Measurements from ENCODE around the gene GRIN1. TPM values are rescaled to one million over a fixed set of nuclear protein-coding genes. Genes with fewer than 3 reads are reported as not detected.
A peak's percentile ranks its signal among the peaks of the same experiment; 100 is the strongest.

Gene GRIN1
- total RNA-seq, 1 experiment from 2014 or later, result 2.9 TPM

GRCh38 chr9:137200311-137201204, 61.6 kb downstream of the GRIN1 start, which contains the start of gene TPRN:
Gene TPRN (minus strand): TSS chr9:137200741. CDS start chr9:137200711, 30 bp downstream.
- peaks cover 8% of the 10 kb centered on the region for H3K23me2 ChIP-seq (ENCODE audit: insufficient read length, low read depth, low read length, poor library complexity, severe bottlenecking)
- peaks cover 13% of the 10 kb centered on the region for H3K79me1 ChIP-seq (ENCODE audit: insufficient read depth, low read depth, low read length, poor library complexity, severe bottlenecking)
- H2BK20ac ChIP-seq (ENCODE audit: low read depth, low read length, poor library complexity, severe bottlenecking), result no peak within 1 kb of the TSS
- no peak for TF ChIP-seq CTCF (conservative IDR thresholded peaks at IDR 0.05)
- H2BK120ac ChIP-seq (ENCODE audit: low read depth, low read length, poor library complexity, severe bottlenecking), result no peak within 1 kb of the TSS
- no CpG with 5 or more reads among the region's 118 CpGs for WGBS (ENCODE audit: extremely low coverage, insufficient read length, low lambda C conversion rate)
- Mint-ChIP-seq H3K4me1 (peaks cover 14 to 31% of the 10 kb centered on the region in 2 experiments), H3K27ac (peak within 1 kb of the TSS; percentile 18 to 82 (median 66); a peak in 1 of 7 replicates), H3K4me3 (peak within 1 kb of the TSS; percentile 78 to 88), H3K27me3 (ENCODE audit: low read depth) (peaks cover 2% of the 10 kb centered on the region; the same call in 1 of the 2 replicates), H3K36me3 (ENCODE audit: insufficient read depth in 1 of 3, low read depth in 3 of 3) (peaks cover 0 to 6% (median 0%) of the 10 kb centered on the region in 3 experiments; a peak in 4 of 7 replicates), H3K9me3 (no peaks in the 10 kb centered on the region)
- no peak within 1 kb of the TSS for H3T11ph ChIP-seq (ENCODE audit: low read length)
- H4K5ac ChIP-seq (ENCODE audit: insufficient read length, low read depth, low read length), result no peak within 1 kb of the TSS
- no peak within 1 kb of the TSS for H4K8ac ChIP-seq (replicated peaks; ENCODE audit: insufficient read length, low read depth, low read length)
- peak within 1 kb of the TSS; percentile 67 for H3K9ac ChIP-seq (ENCODE audit: extremely low read depth, insufficient read length, low read length)
- no peak within 1 kb of the TSS for H3K4ac ChIP-seq (ENCODE audit: low read depth, low read length)
- H3K14ac ChIP-seq (ENCODE audit: insufficient read depth, low read length), result peak within 1 kb of the TSS; percentile 86; the same call in 1 of the 2 replicates
- H2BK12ac ChIP-seq (ENCODE audit: insufficient read length, low read depth, low read length), result no peak within 1 kb of the TSS
- H2AK5ac ChIP-seq (ENCODE audit: insufficient read length, low read length), result no peak within 1 kb of the TSS
- no peak within 1 kb of the TSS for H3K27ac ChIP-seq (ENCODE audit: insufficient read length, low read depth, low read length)
- H4K91ac ChIP-seq (ENCODE audit: insufficient read length, low read depth, low read length), result no peak within 1 kb of the TSS
- DNase-seq, result peak; percentile 99
- no peaks in the 10 kb centered on the region for H4K20me1 ChIP-seq (ENCODE audit: control insufficient read depth, insufficient read depth, insufficient read length)
- no peak within 1 kb of the TSS for H3K56ac ChIP-seq (ENCODE audit: insufficient read length, low read depth, low read length)
- H3K18ac ChIP-seq (ENCODE audit: insufficient read length, low read depth, low read length), result peak within 1 kb of the TSS; percentile 52
- H2BK15ac ChIP-seq (ENCODE audit: low read depth, low read length), result no peak within 1 kb of the TSS
- H3K9me3 ChIP-seq (ENCODE audit: control insufficient read depth, low read depth, low read length), result no peaks in the 10 kb centered on the region
- H2BK5ac ChIP-seq (ENCODE audit: insufficient read length, low read length), result no peak within 1 kb of the TSS
- no peaks in the 10 kb centered on the region; the same call in 1 of the 2 replicates for H3K4me1 ChIP-seq (ENCODE audit: insufficient read depth, low read length)
- no peak within 1 kb of the TSS for H3K23ac ChIP-seq (ENCODE audit: insufficient read length, low read depth, low read length)
- no peak within 1 kb of the TSS for H2AFZ ChIP-seq (ENCODE audit: low read length)
- H3K27me3 ChIP-seq (ENCODE audit: insufficient read depth, low read length), result no peaks in the 10 kb centered on the region
- H3K4me2 ChIP-seq (ENCODE audit: insufficient read depth, insufficient read length, low read length), result peak within 1 kb of the TSS; percentile 65
- H3K79me2 ChIP-seq (ENCODE audit: insufficient read depth, low read length), result peaks cover 6% of the 10 kb centered on the region; the same call in 1 of the 2 replicates

Measured in H9 (cell line).